ENCODE data around the gene TCIRG1.
"Not testable (repeated sequence)": the region's sequence is repeated elsewhere in the genome, so short reads cannot be mapped to it uniquely, and the experiment has no call there.

TCIRG1 gene

DNA sequence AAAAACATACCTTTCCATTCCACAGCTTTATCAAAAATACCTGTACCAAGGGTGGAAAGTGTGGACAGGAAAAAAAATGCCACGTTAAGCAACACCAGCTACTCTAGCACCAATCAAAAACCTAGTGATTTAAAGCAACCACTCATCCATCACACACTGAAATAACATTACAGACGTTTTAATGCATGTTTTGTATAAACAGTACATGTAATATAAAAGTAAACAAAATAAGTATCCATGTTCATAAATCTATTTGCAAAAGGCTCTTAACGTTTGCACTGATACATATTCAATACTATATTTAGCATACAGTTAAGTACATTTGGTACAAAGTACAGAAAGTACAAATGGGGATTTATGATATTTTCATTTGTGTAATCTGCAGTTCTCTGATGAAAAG lies 43.7 kb downstream of the TCIRG1 start:
- DNase-seq (ENCODE audit: low read depth in 2 of 2): no peak

DNA sequence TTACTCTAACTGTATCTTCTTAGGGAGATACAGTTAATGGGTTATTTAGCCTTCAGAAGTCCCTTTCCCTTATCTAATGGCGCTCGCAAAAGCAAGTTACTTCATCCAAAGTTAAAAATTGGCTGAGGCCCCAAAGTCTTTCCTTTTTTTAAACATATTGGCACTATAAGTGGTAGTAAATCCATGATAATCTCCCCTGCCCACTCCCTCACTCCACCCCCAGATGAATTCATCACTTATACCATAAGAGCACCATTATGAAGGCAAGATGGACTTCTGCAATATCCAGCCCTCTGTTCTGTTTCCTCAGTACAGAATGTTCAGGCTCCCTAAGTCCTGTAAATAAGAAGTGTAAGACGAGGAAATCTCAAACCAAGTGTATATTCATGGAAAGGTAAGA lies 44.7 kb downstream of the TCIRG1 start:
- DNase-seq (ENCODE audit: low read depth in 2 of 2): no peak

DNA sequence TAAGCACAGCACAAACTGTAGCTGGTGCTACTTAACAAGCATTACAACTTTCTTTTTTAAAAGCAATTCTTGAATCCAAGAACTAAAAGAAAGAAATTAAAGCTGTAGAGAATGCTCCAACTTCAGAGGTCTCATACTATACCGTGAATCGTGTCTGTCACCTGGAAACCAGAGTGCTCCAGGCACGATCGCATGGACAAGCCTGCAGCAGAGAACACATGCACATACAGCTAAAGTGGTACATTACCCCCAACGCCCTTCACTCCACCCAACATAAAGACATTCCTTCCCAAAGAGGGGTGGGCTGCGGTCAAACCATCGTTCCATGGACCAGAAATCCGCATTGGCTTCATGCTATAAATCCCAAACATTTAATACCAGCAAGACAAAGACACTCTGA lies 50.9 kb downstream of the TCIRG1 start:
- DNase-seq (ENCODE audit: low read depth in 2 of 2): no peak

DNA sequence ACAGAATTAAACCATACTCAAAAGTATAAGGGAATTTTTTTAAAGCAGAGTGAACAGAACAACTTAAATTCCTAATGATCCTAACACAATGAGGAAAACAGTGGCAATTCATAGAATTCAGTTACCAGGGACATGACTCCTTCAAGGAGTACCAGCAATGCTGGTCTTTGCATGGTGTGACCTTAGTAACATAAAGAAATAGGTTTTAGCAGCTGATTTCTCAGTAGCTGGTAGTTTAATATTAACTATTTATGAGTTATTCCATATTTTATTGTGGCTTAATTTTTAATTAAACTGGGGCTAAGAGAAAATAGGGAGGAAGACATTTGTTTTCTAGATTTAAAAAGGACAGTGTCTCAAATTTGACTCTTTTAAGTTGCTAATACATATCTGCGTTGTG lies 51.5 kb downstream of the TCIRG1 start:
- DNase-seq (ENCODE audit: low read depth in 2 of 2): no peak

DNA sequence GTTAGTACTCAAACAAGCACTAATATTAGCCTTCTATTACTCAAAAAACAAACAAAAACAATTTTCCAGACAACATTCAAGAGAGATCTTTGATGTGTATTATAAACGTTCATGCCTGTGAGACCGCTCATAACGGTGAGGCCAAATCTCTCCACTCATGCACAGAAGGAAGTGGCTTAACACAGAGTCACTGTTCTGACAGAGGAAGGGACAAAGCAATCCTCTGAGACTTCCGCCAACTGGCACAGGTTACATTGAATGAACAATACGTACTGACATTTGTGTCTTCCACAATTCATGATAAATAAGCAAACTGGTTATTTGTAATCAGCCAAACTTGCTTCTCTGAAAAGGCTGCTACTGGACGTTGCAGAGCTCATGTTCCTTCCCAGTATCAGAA lies 51.9 kb downstream of the TCIRG1 start:
- DNase-seq (ENCODE audit: low read depth in 2 of 2): no peak

DNA sequence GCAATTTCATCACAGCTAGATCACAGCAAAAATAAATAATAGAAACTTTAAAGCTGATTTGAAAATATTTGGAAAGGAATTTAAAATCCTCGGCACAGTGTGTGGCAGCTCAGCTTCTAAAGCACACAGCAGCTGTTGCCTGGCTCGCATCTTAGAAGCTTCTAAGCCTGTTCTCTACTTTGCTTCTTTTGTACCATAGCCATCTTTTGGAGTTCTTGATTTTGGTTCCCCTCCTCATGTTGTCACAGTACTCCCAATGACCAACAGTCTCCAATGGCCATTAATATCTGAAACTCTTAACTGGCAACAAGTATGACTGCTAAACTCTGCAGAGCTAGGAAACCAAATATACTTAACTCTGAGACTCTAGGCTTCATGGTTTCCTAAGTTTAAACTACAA lies 53.6 kb downstream of the TCIRG1 start:
- DNase-seq (ENCODE audit: low read depth in 2 of 2): no peak

DNA sequence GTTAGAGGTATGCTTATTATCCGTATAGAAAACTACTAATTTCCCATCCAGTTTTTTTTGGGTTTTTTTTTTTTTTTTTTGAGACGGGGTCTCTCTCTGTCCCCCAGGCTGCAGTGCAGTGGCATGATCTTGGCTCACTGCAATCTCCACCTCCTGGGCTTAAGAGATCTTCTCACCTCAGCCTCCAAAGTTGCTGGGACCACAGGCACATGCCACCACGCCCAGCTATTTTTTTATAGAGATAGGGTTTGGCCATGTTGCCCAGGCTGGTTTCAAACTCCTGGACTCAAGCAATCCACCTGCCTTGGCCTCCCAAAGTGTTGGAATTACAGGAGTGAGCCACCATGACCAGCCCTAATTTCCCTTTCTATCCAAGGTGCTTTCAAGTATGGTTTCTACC lies 54.1 kb downstream of the TCIRG1 start:
- DNase-seq (ENCODE audit: low read depth in 2 of 2): not testable (repeated sequence)

DNA sequence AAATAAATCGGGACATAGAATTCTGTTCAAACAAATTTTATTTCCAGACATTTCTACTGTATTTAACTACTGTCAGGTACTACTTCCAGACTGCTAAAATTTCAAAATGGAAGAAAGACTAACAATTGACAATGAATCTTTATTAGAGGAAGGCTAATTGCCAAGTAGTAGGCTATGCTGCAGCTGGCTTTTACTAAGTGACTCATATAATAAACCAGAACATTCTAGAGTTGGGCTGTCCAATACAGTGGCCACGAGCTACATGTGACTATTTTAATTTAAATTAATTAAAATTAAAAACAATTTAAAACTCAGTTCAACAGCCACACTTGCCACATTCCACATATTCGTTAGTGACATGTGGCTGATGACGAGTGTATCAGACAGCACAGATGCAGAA lies 54.7 kb downstream of the TCIRG1 start:
- no peak for DNase-seq (ENCODE audit: low read depth in 2 of 2)

DNA sequence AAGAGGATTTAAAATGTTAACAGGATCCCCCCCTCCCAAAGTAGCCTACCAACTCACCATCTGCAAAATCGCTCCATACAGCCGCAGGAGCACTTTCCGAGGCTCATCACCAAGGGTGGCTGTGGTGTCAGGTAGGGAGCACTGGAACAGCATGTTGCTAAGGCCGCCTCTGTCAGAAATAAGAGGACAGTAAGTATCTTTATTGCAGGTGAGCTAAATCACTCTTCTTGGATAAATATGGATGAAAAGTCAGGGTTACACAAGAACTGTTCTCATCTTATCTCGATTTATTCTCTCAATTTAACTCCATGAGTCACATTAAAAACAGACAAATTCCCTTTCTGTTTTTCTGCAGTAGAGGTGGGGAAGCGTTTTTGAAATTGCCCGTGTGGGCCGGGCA lies 58.1 kb downstream of the TCIRG1 start:
- DNase-seq (ENCODE audit: low read depth in 2 of 2): no peak

DNA sequence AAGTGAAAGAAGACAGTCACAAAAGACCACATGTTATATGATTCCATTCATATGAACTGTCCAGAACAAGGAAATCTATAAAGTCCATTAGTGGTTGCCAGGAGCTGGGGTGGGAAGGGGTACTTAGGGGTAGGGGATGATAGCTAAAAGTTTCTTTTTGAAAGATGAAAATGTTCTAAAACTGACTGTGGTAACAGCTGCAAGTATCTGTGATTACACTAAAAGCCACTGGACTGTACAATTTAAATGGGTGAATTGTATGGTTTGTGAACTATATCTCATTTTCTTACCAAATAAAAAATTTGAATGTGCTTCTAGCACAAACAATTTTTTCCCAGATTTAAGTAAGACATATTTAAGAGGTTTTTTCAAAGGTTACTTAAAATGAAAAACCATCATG lies 60.2 kb downstream of the TCIRG1 start:
- no peak for DNase-seq (ENCODE audit: low read depth in 2 of 2)

DNA sequence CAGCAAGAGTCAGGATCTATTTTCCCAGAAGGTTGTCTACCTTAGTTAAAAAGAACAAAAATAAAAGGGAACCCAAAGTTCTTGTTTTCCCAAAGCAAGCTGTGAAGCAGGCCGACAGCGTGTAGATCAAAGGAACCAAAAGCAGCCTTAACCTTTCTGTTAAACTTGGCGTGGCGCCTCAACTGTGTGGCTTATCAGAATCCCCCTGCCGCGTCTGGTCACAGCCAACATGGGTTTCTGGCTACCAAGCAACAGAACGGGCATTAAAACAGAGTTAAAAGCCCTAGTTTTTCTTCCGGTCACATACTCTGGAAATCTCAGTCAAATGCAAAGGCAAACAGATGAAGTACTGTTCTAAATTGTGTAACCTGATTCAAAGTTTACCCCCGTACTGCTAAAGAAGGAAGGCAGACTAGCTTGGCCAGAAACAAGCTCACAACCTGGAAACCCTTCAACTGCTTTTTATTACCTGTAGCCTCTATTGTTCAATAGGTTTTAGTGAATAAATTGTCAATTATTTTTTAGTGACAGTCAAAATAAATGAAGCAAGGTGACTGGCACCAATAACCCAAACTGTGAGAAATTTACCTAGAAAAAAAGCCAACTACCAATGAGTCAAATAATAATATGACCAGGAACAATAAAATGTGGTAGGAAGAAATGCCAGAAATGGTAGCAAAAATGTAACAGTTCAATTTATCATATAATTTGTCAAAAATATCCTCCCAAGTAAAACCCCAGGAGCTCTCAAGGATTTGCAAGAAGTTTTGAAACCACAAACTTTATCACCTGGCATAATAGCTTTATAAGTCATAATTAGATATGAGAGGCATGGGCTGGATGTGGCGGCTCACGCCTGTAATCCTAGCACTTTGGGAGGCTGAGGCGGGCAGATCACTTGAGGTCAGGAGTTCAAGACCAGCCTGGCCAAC lies 60.9 kb downstream of the TCIRG1 start:
- peak in 1 of 2 donors; percentile 9 for DNase-seq (ENCODE audit: low read depth in 2 of 2)
